ENCODE data around the gene FBXL16.

DNA sequence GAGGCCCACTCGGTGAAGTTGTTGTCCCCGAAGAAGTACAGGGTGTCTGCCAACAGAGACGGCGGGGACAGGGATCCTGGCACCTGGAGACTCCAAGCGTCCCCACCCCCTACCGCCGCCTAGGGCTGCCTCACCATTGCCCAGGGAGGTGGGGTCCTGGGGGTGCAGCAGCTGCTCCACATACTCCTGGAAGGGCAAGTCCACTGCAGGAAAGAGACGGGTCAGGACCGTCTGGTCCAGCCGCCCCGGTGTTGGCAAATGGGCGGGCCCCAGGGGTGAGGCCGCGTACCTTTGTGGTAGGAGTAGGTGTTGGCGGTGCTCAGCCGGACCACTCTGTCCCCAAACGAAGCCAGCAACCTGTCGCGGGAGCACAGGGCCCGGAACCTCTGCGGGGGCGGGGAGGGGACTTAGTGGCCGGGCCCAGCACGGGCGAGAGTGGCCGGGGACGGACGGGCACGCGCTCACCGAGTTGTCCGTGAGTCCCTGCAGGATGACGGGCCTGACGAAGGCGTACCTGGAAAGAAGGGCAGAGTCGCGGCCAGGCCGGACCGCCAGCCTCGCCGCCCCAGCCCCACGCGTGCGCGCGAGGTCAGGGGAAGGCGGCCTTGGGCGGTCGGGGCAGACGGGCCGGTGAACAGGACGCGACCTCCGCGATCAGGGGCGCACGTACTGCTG, 22.1 kb downstream of the FBXL16 start:
- TF ChIP-seq EZH2 (IDR thresholded peaks at IDR 0.05; ENCODE audit: borderline replicate concordance, low read depth, low read length, severe bottlenecking) = no peak
- TF ChIP-seq, protein P1, sequence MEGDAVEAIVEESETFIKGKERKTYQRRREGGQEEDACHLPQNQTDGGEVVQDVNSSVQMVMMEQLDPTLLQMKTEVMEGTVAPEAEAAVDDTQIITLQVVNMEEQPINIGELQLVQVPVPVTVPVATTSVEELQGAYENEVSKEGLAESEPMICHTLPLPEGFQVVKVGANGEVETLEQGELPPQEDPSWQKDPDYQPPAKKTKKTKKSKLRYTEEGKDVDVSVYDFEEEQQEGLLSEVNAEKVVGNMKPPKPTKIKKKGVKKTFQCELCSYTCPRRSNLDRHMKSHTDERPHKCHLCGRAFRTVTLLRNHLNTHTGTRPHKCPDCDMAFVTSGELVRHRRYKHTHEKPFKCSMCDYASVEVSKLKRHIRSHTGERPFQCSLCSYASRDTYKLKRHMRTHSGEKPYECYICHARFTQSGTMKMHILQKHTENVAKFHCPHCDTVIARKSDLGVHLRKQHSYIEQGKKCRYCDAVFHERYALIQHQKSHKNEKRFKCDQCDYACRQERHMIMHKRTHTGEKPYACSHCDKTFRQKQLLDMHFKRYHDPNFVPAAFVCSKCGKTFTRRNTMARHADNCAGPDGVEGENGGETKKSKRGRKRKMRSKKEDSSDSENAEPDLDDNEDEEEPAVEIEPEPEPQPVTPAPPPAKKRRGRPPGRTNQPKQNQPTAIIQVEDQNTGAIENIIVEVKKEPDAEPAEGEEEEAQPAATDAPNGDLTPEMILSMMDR (IDR thresholded peaks at IDR 0.05; ENCODE audit: borderline replicate concordance, extremely low read depth, low read length, poor library complexity, severe bottlenecking) = no peak
